Hematopoietic multipotent progenitor cell (in vitro differentiated cells): ENCODE data around the gene MCL1. TPM values are rescaled to one million over a fixed set of nuclear protein-coding genes. Genes with fewer than 3 reads are reported as not detected.
"Not testable (repeated sequence)": the region's sequence is repeated elsewhere in the genome, so short reads cannot be mapped to it uniquely, and the experiment has no call there.

ENCODE experiments used
- DNase-seq, 3 donors: peaks; one replicate each; pipeline ENCODE4 v3.0.0-alpha.2; 2011 to 2015; ENCODE audit warnings: low read depth in 2 of 3, low spot score in 2 of 3
- total RNA-seq: library from RNA; depleted of rRNA; stranded (reverse); fragments of >200 nt; gene quantifications from one replicate; pipeline ENCODE4 v1.2.3, GENCODE V29; 2012

The MCL1 gene
- total RNA-seq, 1 donor = 395 TPM

GRCh38 chr1:150573648-150574071 is 5.8 kb downstream of the MCL1 start:
- DNase-seq = not testable (repeated sequence)

GRCh38 chr1:150572918-150573647 is 6.3 kb downstream of the MCL1 start:
- peak in 1 of 3 donors; percentile 47 for DNase-seq

GRCh38 chr1:150568594-150568966 is 10.8 kb downstream of the MCL1 start:
- no peak for DNase-seq

GRCh38 chr1:150567717-150568593 is 11.5 kb downstream of the MCL1 start:
- no peak for DNase-seq

- DNase-seq = peak in 2 of 3 donors; percentile 46 to 78
Observed at GRCh38 chr1:150567341-150567716, 12.1 kb downstream of the MCL1 start.

- no peak for DNase-seq
Observed at GRCh38 chr1:150566589-150567340, 12.6 kb downstream of the MCL1 start.

GRCh38 chr1:150565240-150565991 is 14.0 kb downstream of the MCL1 start:
- not testable (repeated sequence) for DNase-seq

GRCh38 chr1:150564051-150564991 is 15.1 kb downstream of the MCL1 start:
- no peak for DNase-seq

GRCh38 chr1:150563340-150564038 is 15.9 kb downstream of the MCL1 start:
- DNase-seq = no peak

- peak in 2 of 3 donors; percentile 48 to 65 for DNase-seq
Observed at GRCh38 chr1:150562446-150563339, 16.7 kb downstream of the MCL1 start.

- peak in 2 of 3 donors; percentile 91 to 94 for DNase-seq
Observed at GRCh38 chr1:150561974-150562445, 17.4 kb downstream of the MCL1 start.

GRCh38 chr1:150561254-150561973 is 18.0 kb downstream of the MCL1 start:
- peak in 2 of 3 donors; percentile 63 to 70 for DNase-seq

GRCh38 chr1:150560576-150561253 is 18.7 kb downstream of the MCL1 start:
- peak in 2 of 3 donors; percentile 89 to 91 for DNase-seq

GRCh38 chr1:150560011-150560438 is 19.4 kb downstream of the MCL1 start:
- peak in 2 of 3 donors; percentile 63 to 79 for DNase-seq

- DNase-seq = no peak
Observed at GRCh38 chr1:150559656-150560010, 19.8 kb downstream of the MCL1 start.
